Rectal smooth muscle tissue (tissue), 1 donor: ENCODE measurements around the gene PTPRR.

ENCODE experiments used
- H3K27ac ChIP-seq: one replicate; pipeline ENCODE4 v1.7.0; 2013; ENCODE audit warnings: low read depth, low read length, inconsistent platforms
- H3K27me3 ChIP-seq: one replicate; pipeline ENCODE4 v1.7.0; 2013; ENCODE audit warnings: low read length; ENCODE audit not compliant: control insufficient read depth, insufficient read depth
- H3K36me3 ChIP-seq: one replicate; pipeline ENCODE4 v1.7.0; 2013; ENCODE audit warnings: low read length; ENCODE audit not compliant: control insufficient read depth, insufficient read depth
- H3K4me1 ChIP-seq: one replicate; pipeline ENCODE4 v1.7.0; 2013; ENCODE audit warnings: low read length; ENCODE audit not compliant: control insufficient read depth, insufficient read depth
- H3K4me3 ChIP-seq: one replicate; pipeline ENCODE4 v1.7.0; 2013; ENCODE audit warnings: low read length
- H3K9ac ChIP-seq: one replicate; pipeline ENCODE4 v1.7.0; 2013; ENCODE audit warnings: low read length

The PTPRR gene

DNA sequence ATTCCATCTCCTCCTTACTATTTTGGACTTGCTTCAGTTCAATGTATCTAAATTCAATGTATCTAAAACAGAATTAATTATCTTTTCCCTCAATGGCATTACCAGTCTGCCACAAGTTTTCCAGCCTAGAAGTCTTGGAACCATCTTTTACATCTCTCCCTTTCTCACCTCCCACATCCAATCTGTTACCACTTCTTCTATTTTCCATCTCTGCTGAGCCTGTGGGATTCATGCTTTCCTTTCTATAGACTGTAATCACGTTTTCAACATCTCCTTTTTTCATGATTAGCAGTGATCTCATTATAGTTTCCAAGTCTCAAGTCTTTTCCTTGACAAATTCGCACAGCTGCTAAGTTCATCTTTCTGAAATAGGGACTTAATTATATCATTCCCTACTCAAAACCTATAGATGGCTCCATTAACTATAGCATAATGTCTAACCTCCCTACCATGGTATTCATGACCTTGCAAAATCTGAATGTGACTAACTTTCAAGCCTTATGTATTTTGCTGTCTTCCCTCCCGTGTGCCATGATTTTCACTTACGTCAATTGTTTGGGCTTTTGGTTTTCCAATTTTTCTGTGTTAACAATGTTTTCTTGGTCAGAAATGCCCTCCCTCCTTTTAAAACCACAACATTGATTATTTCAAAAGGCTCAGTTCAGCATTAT is 262.8 kb downstream of the PTPRR start:
- Histone ChIP-seq H3K4me3 (no peak overlapping the region), H3K36me3 (no peaks in the 10 kb centered on the region), H3K9ac (no peak overlapping the region), H3K27me3 (no peaks in the 10 kb centered on the region), H3K4me1 (no peaks in the 10 kb centered on the region), H3K27ac (no peak overlapping the region)

DNA sequence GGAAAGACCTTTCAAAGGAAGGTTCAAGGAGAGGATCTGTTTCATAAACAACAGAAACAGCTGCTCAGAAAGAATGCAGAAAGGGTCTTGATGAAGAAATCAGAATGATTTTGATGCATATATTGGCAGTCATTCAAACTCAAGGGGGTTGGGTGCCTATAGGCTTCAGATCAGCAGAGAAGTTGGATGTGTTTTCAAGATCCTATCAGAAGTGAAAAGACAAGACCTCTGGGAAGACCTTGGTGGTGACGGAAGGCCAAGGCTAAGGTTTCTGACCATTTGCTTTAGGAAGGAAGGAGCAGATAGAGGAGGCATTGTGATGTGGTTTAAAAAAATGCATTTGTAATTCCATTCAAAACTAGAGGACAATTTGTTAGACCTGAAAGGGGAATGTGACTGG is 268.1 kb downstream of the PTPRR start:
- H3K9ac ChIP-seq = no peak overlapping the region
- no peaks in the 10 kb centered on the region for H3K27me3 ChIP-seq
- no peak overlapping the region for H3K4me3 ChIP-seq
- H3K4me1 ChIP-seq = no peaks in the 10 kb centered on the region
- no peak overlapping the region for H3K27ac ChIP-seq
- H3K36me3 ChIP-seq = no peaks in the 10 kb centered on the region

DNA sequence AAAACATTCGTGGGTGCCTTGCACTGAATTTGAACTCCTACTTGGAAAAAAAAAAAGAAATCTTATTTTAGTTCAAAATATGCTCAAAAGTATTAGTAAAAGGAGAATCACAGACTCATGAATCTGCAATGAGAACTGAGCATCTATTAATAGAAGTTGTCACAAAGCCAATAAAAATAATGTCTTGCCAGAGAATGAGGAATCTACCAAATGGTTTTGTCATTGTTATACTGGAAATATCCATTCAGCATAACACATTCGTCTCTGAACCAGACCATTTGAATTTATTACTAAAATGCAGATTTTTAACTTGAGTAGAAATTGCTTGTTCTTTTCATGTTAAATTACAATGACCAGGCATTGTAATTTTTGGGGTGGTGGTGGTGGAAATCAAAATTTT is 271.7 kb downstream of the PTPRR start:
- Histone ChIP-seq H3K36me3 (no peaks in the 10 kb centered on the region), H3K9ac (no peak overlapping the region), H3K4me3 (no peak overlapping the region), H3K27me3 (no peaks in the 10 kb centered on the region), H3K4me1 (peaks cover 3% of the 10 kb centered on the region), H3K27ac (no peak overlapping the region)

GRCh38 chr12:70648191-70648590 is 272.3 kb downstream of the PTPRR start:
- H3K27ac ChIP-seq = no peak overlapping the region
- H3K4me1 ChIP-seq = peaks cover 3% of the 10 kb centered on the region
- no peaks in the 10 kb centered on the region for H3K27me3 ChIP-seq
- no peaks in the 10 kb centered on the region for H3K36me3 ChIP-seq
- H3K9ac ChIP-seq = no peak overlapping the region
- no peak overlapping the region for H3K4me3 ChIP-seq

DNA sequence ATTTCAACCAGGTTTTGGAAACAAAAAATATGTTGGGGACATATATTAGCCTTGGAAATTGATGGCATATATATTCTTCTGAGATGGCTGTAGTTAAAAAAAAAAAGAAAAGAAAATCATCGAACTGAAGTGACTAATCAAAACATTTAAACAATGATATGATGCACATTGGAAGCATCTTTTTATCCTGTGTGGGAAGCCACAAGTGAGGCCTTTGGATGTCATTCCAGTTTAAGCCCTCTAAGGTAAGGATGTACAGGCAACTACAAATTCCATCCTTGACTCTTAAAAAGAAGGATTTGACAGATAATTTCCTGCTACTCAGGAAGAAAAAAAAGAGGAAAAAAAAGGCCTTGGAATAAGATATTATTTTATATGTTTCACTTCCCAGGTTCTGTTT is 273.7 kb downstream of the PTPRR start:
- H3K9ac ChIP-seq = no peak overlapping the region
- H3K36me3 ChIP-seq = no peaks in the 10 kb centered on the region
- peaks cover 3% of the 10 kb centered on the region for H3K4me1 ChIP-seq
- H3K4me3 ChIP-seq = no peak overlapping the region
- no peak overlapping the region for H3K27ac ChIP-seq
- H3K27me3 ChIP-seq = no peaks in the 10 kb centered on the region

DNA sequence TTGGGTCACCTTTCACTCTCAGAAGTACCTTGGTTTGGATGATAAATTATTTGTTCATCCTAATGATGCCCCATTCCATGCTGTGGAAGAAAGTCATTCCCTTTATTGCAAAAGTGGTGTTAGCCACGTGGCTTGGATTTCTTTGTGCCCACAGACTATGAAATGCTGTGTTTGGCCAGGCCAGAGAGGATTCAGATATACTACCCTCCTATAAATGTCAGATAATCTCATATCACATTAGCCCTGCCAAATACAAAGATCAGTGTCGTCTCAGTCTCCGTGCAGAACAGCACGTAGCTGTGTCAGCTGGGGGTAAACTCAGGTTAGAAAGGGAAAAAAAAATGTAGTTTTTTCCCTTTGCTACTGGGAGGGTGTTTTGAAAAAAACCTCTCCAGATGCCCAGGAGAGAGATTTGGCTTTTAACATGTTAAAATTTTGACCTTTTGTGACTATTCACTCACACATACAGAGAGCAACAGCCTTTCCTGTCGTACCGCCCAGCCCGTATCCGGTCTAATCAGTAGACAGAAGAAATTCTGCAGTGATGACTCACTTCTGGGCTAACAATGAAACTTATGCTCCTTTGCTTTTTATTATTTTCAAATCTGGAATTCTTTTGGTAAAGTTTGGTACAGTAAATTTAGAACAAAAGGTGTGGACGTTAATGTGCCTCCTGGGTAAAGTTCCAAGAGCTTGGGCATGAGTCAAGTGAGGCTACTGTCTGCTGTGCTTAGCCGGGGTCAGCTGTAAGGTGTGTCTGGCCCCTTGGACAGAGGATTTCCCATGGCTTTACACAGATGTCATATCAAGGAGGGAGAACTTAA is 274.8 kb downstream of the PTPRR start:
- H3K27ac ChIP-seq = no peak overlapping the region
- H3K36me3 ChIP-seq = no peaks in the 10 kb centered on the region
- no peaks in the 10 kb centered on the region for H3K27me3 ChIP-seq
- H3K4me1 ChIP-seq = peaks cover 3% of the 10 kb centered on the region
- no peak overlapping the region for H3K9ac ChIP-seq
- H3K4me3 ChIP-seq = peak overlapping the region; percentile 34

DNA sequence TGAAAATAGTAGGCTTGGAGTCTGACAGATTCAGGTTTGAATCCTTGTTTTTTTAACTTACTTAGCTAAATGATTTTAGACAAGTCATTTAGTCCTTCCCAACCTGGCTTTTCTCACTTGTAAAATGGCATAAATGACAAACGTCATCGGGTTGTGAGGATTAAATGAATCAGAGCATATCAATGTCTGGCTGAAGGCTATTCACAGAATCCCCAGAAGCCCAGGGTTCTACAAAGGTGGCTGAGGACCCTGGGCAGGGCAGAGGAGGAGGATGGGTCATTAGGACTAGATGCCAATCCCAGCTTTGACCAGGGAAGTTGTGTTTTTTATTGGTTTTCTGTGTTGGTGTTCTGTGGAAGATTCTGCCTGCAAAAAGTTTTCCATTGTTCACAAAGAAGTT is 275.7 kb downstream of the PTPRR start:
- H3K9ac ChIP-seq = no peak overlapping the region
- H3K27me3 ChIP-seq = no peaks in the 10 kb centered on the region
- peaks cover 3% of the 10 kb centered on the region for H3K4me1 ChIP-seq
- no peak overlapping the region for H3K4me3 ChIP-seq
- no peak overlapping the region for H3K27ac ChIP-seq
- H3K36me3 ChIP-seq = no peaks in the 10 kb centered on the region

DNA sequence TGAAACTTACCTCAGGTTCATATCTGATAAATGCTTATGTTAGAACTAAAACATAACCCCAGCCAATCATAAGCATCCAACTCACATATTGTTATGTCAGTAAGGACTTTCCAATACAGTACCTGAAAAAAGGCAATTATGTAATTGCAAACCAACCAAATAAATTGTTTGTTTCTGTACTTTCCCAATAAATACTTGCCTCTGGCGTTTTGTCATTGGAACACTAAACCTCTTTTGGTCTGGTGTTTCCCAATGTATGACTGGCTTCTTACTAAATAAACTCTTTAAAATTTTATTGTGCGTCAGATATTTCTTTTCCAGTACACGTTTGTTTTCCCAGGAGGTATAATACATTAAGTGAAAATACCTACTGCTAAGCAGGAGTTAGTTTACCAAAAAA is 276.6 kb downstream of the PTPRR start:
- Histone ChIP-seq H3K27me3 (no peaks in the 10 kb centered on the region), H3K4me3 (no peak overlapping the region), H3K36me3 (no peaks in the 10 kb centered on the region), H3K27ac (no peak overlapping the region), H3K9ac (no peak overlapping the region), H3K4me1 (peaks cover 3% of the 10 kb centered on the region)

GRCh38 chr12:70641691-70642090 is 278.8 kb downstream of the PTPRR start:
- Histone ChIP-seq H3K4me3 (no peak overlapping the region), H3K9ac (no peak overlapping the region), H3K27me3 (no peaks in the 10 kb centered on the region), H3K4me1 (peaks cover 3% of the 10 kb centered on the region), H3K27ac (no peak overlapping the region), H3K36me3 (no peaks in the 10 kb centered on the region)

GRCh38 chr12:70640901-70641300 is 279.6 kb downstream of the PTPRR start:
- Histone ChIP-seq H3K27me3 (no peaks in the 10 kb centered on the region), H3K27ac (no peak overlapping the region), H3K36me3 (no peaks in the 10 kb centered on the region), H3K9ac (no peak overlapping the region), H3K4me3 (no peak overlapping the region), H3K4me1 (peaks cover 3% of the 10 kb centered on the region)

- no peak overlapping the region for H3K9ac ChIP-seq
- no peaks in the 10 kb centered on the region for H3K36me3 ChIP-seq
- H3K27me3 ChIP-seq = no peaks in the 10 kb centered on the region
- no peaks in the 10 kb centered on the region for H3K4me1 ChIP-seq
- no peak overlapping the region for H3K4me3 ChIP-seq
- H3K27ac ChIP-seq = no peak overlapping the region
These were observed 281.0 kb downstream of the PTPRR start for GRCh38 chr12:70639535-70639934.

GRCh38 chr12:70638639-70639360 is 281.7 kb downstream of the PTPRR start:
- Histone ChIP-seq H3K4me3 (no peak overlapping the region), H3K9ac (no peak overlapping the region), H3K4me1 (no peaks in the 10 kb centered on the region), H3K36me3 (no peaks in the 10 kb centered on the region), H3K27me3 (no peaks in the 10 kb centered on the region), H3K27ac (no peak overlapping the region)
